HG02943 (cell line): Measurements from ENCODE around the gene TATDN3.
"Not testable (repeated sequence)": the region's sequence is repeated elsewhere in the genome, so short reads cannot be mapped to it uniquely, and the experiment has no call there.

Experiments used
- ATAC-seq: cut with Tn5 transposase; IDR thresholded peaks from one replicate; pipeline ENCODE4 v1.9.1; 2021; ENCODE audit warnings: mild to moderate bottlenecking, low read depth, moderate library complexity; ENCODE audit not compliant: unreplicated experiment

The TATDN3 gene

GRCh38 chr1:212791676-212792395 lies at the start of gene TATDN3, which contains the start of gene NSL1:
Gene TATDN3 (plus strand): TSS chr1:212791894. CDS start chr1:212791922, 28 bp downstream.
Gene NSL1 (minus strand): TSS chr1:212791777. CDS start chr1:212791763, 14 bp downstream.
- peak; percentile 63 for ATAC-seq

GRCh38 chr1:212743901-212744475 lies 47.7 kb upstream of the TATDN3 start:
- no peak for ATAC-seq

GRCh38 chr1:212745303-212745702 lies 46.4 kb upstream of the TATDN3 start:
- ATAC-seq: no peak

- ATAC-seq: no peak
These were observed 45.1 kb upstream of the TATDN3 start for GRCh38 chr1:212746546-212746945.

GRCh38 chr1:212749821-212750535 lies 41.7 kb upstream of the TATDN3 start:
- ATAC-seq: no peak

- ATAC-seq: no peak
These were observed 39.3 kb upstream of the TATDN3 start for GRCh38 chr1:212752252-212752933.

- ATAC-seq: no peak
These were observed 38.7 kb upstream of the TATDN3 start for GRCh38 chr1:212752934-212753497.

GRCh38 chr1:212753749-212754148 lies 37.9 kb upstream of the TATDN3 start:
- no peak for ATAC-seq

GRCh38 chr1:212754193-212754592 lies 37.5 kb upstream of the TATDN3 start:
- peak; percentile 50 for ATAC-seq

GRCh38 chr1:212754680-212755079 lies 37.0 kb upstream of the TATDN3 start:
- ATAC-seq: no peak

GRCh38 chr1:212759683-212760082 lies 32.0 kb upstream of the TATDN3 start:
- ATAC-seq: no peak

GRCh38 chr1:212760126-212760823 lies 31.4 kb upstream of the TATDN3 start:
- no peak for ATAC-seq

GRCh38 chr1:212762234-212762633 lies 29.5 kb upstream of the TATDN3 start:
- ATAC-seq: no peak

- no peak for ATAC-seq
These were observed 28.9 kb upstream of the TATDN3 start for GRCh38 chr1:212762839-212763238.

GRCh38 chr1:212764718-212765281 lies 26.9 kb upstream of the TATDN3 start:
- ATAC-seq: not testable (repeated sequence)

- not testable (repeated sequence) for ATAC-seq
These were observed 24.9 kb upstream of the TATDN3 start for GRCh38 chr1:212766825-212767224.

- ATAC-seq: no peak
These were observed 22.1 kb upstream of the TATDN3 start for GRCh38 chr1:212769459-212770167.

- ATAC-seq: no peak
These were observed 20.4 kb upstream of the TATDN3 start for GRCh38 chr1:212771341-212771740.

- ATAC-seq: no peak
These were observed 18.7 kb upstream of the TATDN3 start for GRCh38 chr1:212773011-212773410.
